Measurements from ENCODE around the gene INTS11. TPM values are rescaled to one million over a fixed set of nuclear protein-coding genes. Genes with fewer than 3 reads are reported as not detected.
A peak's percentile ranks its signal among the peaks of the same experiment; 100 is the strongest.

The INTS11 gene
- polyA plus RNA-seq, 1 experiment: 95.8 TPM

GRCh38 chr1:1365875-1366698 lies 41.6 kb upstream of the INTS11 start:
- POLR2A ChIA-PET: no interaction called here
- no peak for TF ChIP-seq CTCF (IDR thresholded peaks at IDR 0.05; ENCODE audit: insufficient read depth, low read depth, low read length)
- DNase-seq (ENCODE audit: low read depth): no peak
- no peaks in the 10 kb centered on the region for H3K36me3 ChIP-seq (ENCODE audit: control insufficient read depth, insufficient read depth, low read length)
- no peaks in the 10 kb centered on the region for H3K27me3 ChIP-seq (ENCODE audit: control insufficient read depth, insufficient read depth, low read length)
- no peak overlapping the region for H3K4me3 ChIP-seq (ENCODE audit: low read depth, low read length)
- CTCF ChIA-PET: no interaction called here

GRCh38 chr1:1364266-1364665 lies 39.8 kb upstream of the INTS11 start:
- H3K4me3 ChIP-seq (ENCODE audit: low read depth, low read length): no peak overlapping the region
- no peak for DNase-seq (ENCODE audit: low read depth)
- TF ChIP-seq CTCF (IDR thresholded peaks at IDR 0.05; ENCODE audit: insufficient read depth, low read depth, low read length): no peak
- no peaks in the 10 kb centered on the region for H3K27me3 ChIP-seq (ENCODE audit: control insufficient read depth, insufficient read depth, low read length)
- ChIA-PET CTCF (interaction anchor here (2.8 kb wide), 1 partner anchor 8 kb away, joined by 27 read pairs; no protein-coding TSS in a partner anchor), POLR2A (no interaction called here)
- no peaks in the 10 kb centered on the region for H3K36me3 ChIP-seq (ENCODE audit: control insufficient read depth, insufficient read depth, low read length)

- CTCF ChIA-PET: interaction anchor here (0.7 to 2.8 kb wide), 2 partner anchors 10 to 14 kb away, joined by 3 to 27 read pairs; no protein-coding TSS in a partner anchor
- DNase-seq (ENCODE audit: low read depth): peak; percentile 53
- peak; percentile 55 for TF ChIP-seq CTCF (IDR thresholded peaks at IDR 0.05; ENCODE audit: insufficient read depth, low read depth, low read length)
- no peak overlapping the region for H3K4me3 ChIP-seq (ENCODE audit: low read depth, low read length)
- no peaks in the 10 kb centered on the region for H3K27me3 ChIP-seq (ENCODE audit: control insufficient read depth, insufficient read depth, low read length)
- POLR2A ChIA-PET: interaction anchor here (0.7 to 1.0 kb wide), 2 partner anchors 9 to 53 kb away, joined by 3 to 4 read pairs; no protein-coding TSS in a partner anchor
- no peaks in the 10 kb centered on the region for H3K36me3 ChIP-seq (ENCODE audit: control insufficient read depth, insufficient read depth, low read length)
These were observed 37.5 kb upstream of the INTS11 start for GRCh38 chr1:1361982-1362423.

GRCh38 chr1:1361233-1361981 lies 36.9 kb upstream of the INTS11 start:
- DNase-seq (ENCODE audit: low read depth): no peak
- no peak for TF ChIP-seq CTCF (IDR thresholded peaks at IDR 0.05; ENCODE audit: insufficient read depth, low read depth, low read length)
- Histone ChIP-seq H3K4me3 (ENCODE audit: low read depth, low read length) (no peak overlapping the region), H3K27me3 (ENCODE audit: control insufficient read depth, insufficient read depth, low read length) (no peaks in the 10 kb centered on the region), H3K36me3 (ENCODE audit: control insufficient read depth, insufficient read depth, low read length) (0 out of 2 replicates have a peak, but pooled peaks cover 1% of the 10 kb centered on the region)
- CTCF ChIA-PET: interaction anchor here (0.7 to 2.8 kb wide), 2 partner anchors 10 to 13 kb away, joined by 3 to 27 read pairs; no protein-coding TSS in a partner anchor
- POLR2A ChIA-PET: interaction anchor here (1.0 kb wide), 1 partner anchor 10 kb away, joined by 4 read pairs; no protein-coding TSS in a partner anchor
